ENCODE results near the gene EHD2. TPM values are rescaled to one million over a fixed set of nuclear protein-coding genes. Genes with fewer than 3 reads are reported as not detected.

The EHD2 gene
- total RNA-seq, 2 experiments from 2014 or later = 1.1 to 1.4 TPM

GRCh38 chr19:47730910-47731309, 17.7 kb downstream of the EHD2 start:
- TF ChIP-seq CTCF (IDR thresholded peaks at IDR 0.05) = no peak
- H3K9me3 Mint-ChIP-seq = no peaks in the 10 kb centered on the region
- H3K27ac Mint-ChIP-seq = no peak overlapping the region
- no peaks in the 10 kb centered on the region for H3K36me3 Mint-ChIP-seq (ENCODE audit: low read depth)
- ChIA-PET CTCF (interaction anchor here (2.6 kb wide), 1 partner anchor 18 kb away, joined by 11 read pairs; the partner anchor contains the start of gene EHD2), POLR2A (no interaction called here)
- intact Hi-C loops (cut with micrococcal nuclease) = no loop called here
- ATAC-seq = no peak
- no peak for DNase-seq
- peaks cover 29% of the 10 kb centered on the region for H3K27me3 Mint-ChIP-seq
- H3K4me3 Mint-ChIP-seq = no peak overlapping the region
- H3K4me1 Mint-ChIP-seq (ENCODE audit: low read depth) = peaks cover 20% of the 10 kb centered on the region

GRCh38 chr19:47735131-47735530, 21.9 kb downstream of the EHD2 start:
- Mint-ChIP-seq H3K36me3 (ENCODE audit: low read depth) (no peaks in the 10 kb centered on the region), H3K4me1 (ENCODE audit: low read depth) (peaks cover 5% of the 10 kb centered on the region), H3K27me3 (peaks cover 14% of the 10 kb centered on the region), H3K4me3 (no peak overlapping the region), H3K27ac (no peak overlapping the region), H3K9me3 (no peaks in the 10 kb centered on the region)
- TF ChIP-seq CTCF (IDR thresholded peaks at IDR 0.05) = no peak
- ATAC-seq = no peak
- CTCF ChIA-PET = interaction anchor here (0.7 to 13.9 kb wide), 4 partner anchors 22 to 1657 kb away, joined by 3 to 168 read pairs (median 3); partner anchors contain the start of gene EHD2
- DNase-seq = no peak
- intact Hi-C loops (cut with micrococcal nuclease) = no loop called here
- POLR2A ChIA-PET = interaction anchor here (0.9 kb wide), 1 partner anchor 22 kb away, joined by 4 read pairs; no protein-coding TSS in a partner anchor

GRCh38 chr19:47740866-47741519, 27.8 kb downstream of the EHD2 start:
- intact Hi-C loops (cut with micrococcal nuclease) = no loop called here
- peaks cover 24% of the 10 kb centered on the region for H3K4me1 Mint-ChIP-seq (ENCODE audit: low read depth)
- CTCF ChIA-PET = interaction anchor here (1.7 to 13.9 kb wide), 3 partner anchors 28 to 42 kb away, joined by 8 to 168 read pairs (median 11); partner anchors contain the start of gene EHD2

GRCh38 chr19:47741544-47742140, 28.4 kb downstream of the EHD2 start:
- Mint-ChIP-seq H3K4me1 (ENCODE audit: low read depth) (peaks cover 26% of the 10 kb centered on the region), H3K27me3 (no peaks in the 10 kb centered on the region), H3K36me3 (ENCODE audit: low read depth) (peaks cover 3% of the 10 kb centered on the region), H3K27ac (no peak overlapping the region), H3K4me3 (no peak overlapping the region), H3K9me3 (no peaks in the 10 kb centered on the region)
- intact Hi-C loops (cut with micrococcal nuclease) = loop anchor here (2.0 kb wide), 1 partner anchor 29 kb away; the partner anchor contains the start of gene EHD2
- POLR2A ChIA-PET = interaction anchor here (0.7 to 1.0 kb wide), 2 partner anchors 12 to 108 kb away, joined by 3 to 4 read pairs; no protein-coding TSS in a partner anchor
- DNase-seq (no peak), ATAC-seq (no peak)
- CTCF ChIA-PET = interaction anchor here (1.7 to 13.9 kb wide), 3 partner anchors 28 to 42 kb away, joined by 8 to 168 read pairs (median 11); partner anchors contain the start of gene EHD2
- no peak for TF ChIP-seq CTCF (IDR thresholded peaks at IDR 0.05)

More at GRCh38 chr19:47740866-47741519, 27.8 kb downstream of the EHD2 start:
- POLR2A ChIA-PET = interaction anchor here (0.6 to 1.0 kb wide), 3 partner anchors 11 to 308 kb away, joined by 3 to 4 read pairs (median 3); no protein-coding TSS in a partner anchor
- H3K9me3 Mint-ChIP-seq = no peaks in the 10 kb centered on the region
- H3K27ac Mint-ChIP-seq = no peak overlapping the region
- DNase-seq (no peak), ATAC-seq (no peak)
- H3K36me3 Mint-ChIP-seq (ENCODE audit: low read depth) = peaks cover 2% of the 10 kb centered on the region
- H3K27me3 Mint-ChIP-seq = no peaks in the 10 kb centered on the region
- H3K4me3 Mint-ChIP-seq = no peak overlapping the region
- no peak for TF ChIP-seq CTCF (IDR thresholded peaks at IDR 0.05)
